Choroid plexus epithelial cell (primary cell): ENCODE data around the gene LNPK.
A peak's percentile ranks its signal among the peaks of the same experiment; 100 is the strongest.

Experiments
- DNase-seq: peaks from one replicate; pipeline ENCODE4 v3.0.0-alpha.2; 2010; ENCODE audit warnings: low read depth
- H3K4me3 ChIP-seq: 2 replicates; pipeline ENCODE4 v1.5.1; 2011; ENCODE audit warnings: low read depth, mild to moderate bottlenecking, control low read depth, low read length, moderate library complexity
- CTCF ChIP-seq: conservative IDR thresholded peaks from 2 replicates; pipeline ENCODE4 v1.5.1; 2011; ENCODE audit warnings: low read depth, mild to moderate bottlenecking, control low read depth, inconsistent platforms, low read length, moderate library complexity

Gene LNPK

GRCh38 chr2:175932675-175933074 is 69.4 kb downstream of the LNPK start:
- DNase-seq = no peak
- TF ChIP-seq CTCF = no peak
- no peak overlapping the region for H3K4me3 ChIP-seq

GRCh38 chr2:175931805-175932204 is 70.3 kb downstream of the LNPK start:
- no peak overlapping the region for H3K4me3 ChIP-seq
- DNase-seq = peak; percentile 21
- TF ChIP-seq CTCF = no peak

- no peak for TF ChIP-seq CTCF
- peak; percentile 11 for DNase-seq
- no peak overlapping the region for H3K4me3 ChIP-seq
Observed at GRCh38 chr2:175930504-175930903, 71.6 kb downstream of the LNPK start.

- TF ChIP-seq CTCF = no peak
- H3K4me3 ChIP-seq = no peak overlapping the region
- peak; percentile 58 for DNase-seq
Observed at GRCh38 chr2:175929850-175930249, 72.2 kb downstream of the LNPK start.

GRCh38 chr2:175926272-175926671 is 75.8 kb downstream of the LNPK start:
- TF ChIP-seq CTCF = no peak
- DNase-seq = peak; percentile 11
- H3K4me3 ChIP-seq = no peak overlapping the region

- DNase-seq = no peak
- TF ChIP-seq CTCF = no peak
Observed at GRCh38 chr2:175922160-175922559, 79.9 kb downstream of the LNPK start.

GRCh38 chr2:175918935-175919334 is 83.1 kb downstream of the LNPK start:
- no peak for DNase-seq
- TF ChIP-seq CTCF = no peak
- no peak overlapping the region for H3K4me3 ChIP-seq

More at GRCh38 chr2:175922160-175922559, 79.9 kb downstream of the LNPK start:
- no peak overlapping the region for H3K4me3 ChIP-seq
